ENCODE measurements around the gene DENND2D.

DENND2D gene, protein sequence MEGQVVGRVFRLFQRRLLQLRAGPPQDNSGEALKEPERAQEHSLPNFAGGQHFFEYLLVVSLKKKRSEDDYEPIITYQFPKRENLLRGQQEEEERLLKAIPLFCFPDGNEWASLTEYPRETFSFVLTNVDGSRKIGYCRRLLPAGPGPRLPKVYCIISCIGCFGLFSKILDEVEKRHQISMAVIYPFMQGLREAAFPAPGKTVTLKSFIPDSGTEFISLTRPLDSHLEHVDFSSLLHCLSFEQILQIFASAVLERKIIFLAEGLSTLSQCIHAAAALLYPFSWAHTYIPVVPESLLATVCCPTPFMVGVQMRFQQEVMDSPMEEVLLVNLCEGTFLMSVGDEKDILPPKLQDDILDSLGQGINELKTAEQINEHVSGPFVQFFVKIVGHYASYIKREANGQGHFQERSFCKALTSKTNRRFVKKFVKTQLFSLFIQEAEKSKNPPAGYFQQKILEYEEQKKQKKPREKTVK

DNA sequence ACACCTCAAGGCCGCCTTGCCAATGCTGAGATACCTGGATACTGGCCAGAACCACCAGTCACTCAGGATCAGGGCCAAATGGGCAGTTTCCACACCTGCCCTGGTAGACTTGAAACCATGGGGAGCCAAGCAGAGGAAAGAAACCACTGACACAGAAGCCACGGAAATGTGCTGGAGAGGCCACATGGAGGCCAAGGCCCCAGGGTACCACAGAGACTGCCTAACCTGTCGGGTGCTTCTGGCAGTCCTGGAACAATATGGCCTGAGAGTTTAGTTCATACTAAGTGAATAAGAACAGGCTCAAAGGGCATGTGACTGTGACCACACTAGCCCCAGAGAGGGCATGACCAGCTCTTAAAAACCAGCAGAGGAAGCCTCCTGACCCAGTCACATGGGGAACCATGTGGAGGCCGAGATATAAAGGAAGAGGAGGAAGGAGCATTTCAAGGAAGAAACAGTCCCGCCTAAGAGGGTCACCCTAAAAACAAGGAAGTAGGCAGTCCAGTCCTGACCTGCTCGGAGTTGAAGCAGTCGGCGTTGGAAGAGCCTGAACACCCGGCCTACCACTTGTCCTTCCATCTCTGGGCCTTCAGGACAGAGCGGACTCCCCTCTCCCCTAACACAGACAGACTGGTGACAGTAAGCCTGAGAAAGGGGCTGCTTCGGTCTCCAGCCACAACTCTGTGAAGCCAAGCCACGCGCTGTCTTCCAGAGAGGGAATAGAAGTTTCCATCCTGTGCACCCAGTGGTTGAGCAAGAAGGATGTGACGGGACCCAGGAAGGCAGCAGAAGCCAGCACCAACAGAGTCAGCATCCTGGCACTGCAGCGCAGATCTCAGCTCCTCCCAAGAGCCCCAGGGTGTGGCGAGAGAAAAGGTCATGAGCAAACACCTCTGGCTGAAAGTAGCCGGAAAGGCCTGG, at the start of gene DENND2D:
TSS of gene DENND2D (minus strand) at position 766 of the 921 bp plus-strand sequence. CDS start at position 579, 187 bp downstream.
- DNase-seq = peak in 1 of 4 experiments; percentile 20

DNA sequence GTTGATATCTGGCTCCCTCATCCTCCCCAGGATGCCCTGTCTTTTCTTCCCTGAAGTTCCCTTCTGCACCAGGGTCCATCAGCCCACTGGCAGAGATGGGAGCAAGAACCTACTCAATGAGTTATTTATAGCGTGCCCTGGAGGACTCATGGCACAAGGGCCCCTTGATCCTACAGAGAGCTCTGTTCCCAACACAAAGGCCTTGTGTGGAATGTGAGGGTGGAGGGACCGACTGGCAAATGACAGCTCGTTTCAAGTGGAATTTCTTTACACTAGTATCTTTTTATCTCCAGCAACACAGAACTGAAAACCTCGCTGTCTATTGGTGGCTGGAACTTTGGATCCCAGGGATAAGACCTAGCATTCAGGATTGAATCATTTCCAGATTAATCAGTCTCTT, 49.5 kb upstream of the DENND2D start:
- no peak for DNase-seq

DNA sequence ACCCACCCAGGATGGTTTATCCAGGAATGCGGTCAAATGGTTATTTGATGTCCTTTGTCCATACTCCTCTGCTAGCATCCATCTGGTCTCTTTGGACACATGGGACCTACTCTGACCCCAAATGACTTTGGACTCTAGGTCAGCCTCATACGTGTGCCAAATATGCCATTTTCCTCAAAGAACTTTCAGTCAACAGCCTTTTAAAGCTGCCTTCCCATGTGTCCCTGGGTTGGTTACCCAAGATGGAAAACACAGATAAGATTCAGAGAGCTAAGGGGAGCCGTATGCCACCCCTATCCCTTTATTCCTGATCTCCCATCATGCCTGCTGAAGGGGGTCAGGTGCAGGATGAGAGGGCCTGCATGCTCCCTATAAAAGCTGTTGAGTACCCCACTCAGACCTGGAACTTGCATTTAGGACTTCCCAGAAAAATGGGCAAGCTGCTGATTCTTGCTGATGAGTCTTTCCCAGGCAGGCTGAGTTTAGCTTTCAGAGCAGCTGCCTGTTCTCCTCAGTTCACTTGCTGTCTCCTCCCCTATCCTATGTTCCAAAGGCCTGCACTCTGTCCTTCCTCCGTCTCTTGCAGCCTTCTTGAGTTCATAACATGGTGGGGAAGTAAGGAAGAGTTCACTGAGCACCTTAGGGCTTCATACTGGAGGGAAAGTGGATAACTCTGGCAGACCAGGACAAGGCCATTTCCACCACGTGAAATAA, 46.8 kb upstream of the DENND2D start:
- no peak for DNase-seq

DNA sequence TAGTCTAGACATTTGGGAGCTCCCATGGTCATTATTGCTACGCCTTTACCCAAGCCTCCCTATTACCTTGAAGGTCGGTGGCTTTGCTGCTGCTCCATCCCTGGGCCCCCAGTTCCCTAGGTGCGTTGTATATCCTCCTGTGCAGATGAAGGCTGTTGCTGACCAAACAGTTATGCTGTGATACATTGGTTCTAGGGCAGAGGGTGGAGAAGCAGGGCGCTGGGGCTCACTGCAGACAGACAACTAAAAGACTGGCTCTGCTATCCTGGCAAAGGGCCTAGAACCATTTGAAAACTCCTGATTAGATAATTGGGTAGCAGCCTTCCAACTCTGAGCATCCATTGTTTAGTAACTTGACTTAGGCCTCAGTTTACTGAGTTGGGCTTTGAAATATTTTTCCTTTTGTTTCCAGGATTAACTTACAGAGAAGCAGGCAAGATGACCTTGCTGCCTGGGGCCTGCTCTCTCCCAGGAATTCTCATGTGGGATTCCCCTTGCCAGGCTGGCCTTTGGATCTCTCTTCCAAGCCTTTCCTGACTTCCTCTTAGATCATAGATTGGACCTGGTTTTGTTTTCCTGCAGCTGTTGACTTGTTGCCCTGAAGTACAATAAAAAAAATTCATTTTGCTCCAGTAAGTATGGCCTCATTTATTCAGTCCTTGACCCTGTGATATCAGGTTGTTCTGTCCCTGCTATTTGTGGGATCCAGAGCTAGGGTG, 42.5 kb upstream of the DENND2D start:
- DNase-seq = no peak

DNA sequence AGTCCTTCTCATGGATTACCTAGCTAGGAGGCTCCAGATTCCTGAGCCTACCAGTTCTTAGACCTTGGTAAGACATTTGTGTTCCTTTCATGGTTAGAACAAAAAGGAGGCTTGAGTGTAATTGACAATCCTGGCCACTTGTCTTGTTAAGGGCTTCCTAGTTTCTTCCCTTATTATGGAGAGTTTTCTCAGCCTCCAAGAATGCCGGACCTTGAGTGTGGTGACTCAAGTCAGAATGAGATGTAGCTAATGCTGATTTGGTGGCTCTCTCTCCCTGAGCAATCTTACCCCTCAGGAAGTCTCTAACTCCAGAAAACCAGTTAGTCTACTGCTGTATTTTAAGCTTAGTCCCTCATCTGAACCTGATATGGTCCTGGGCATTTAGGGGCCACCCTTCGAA, 41.4 kb upstream of the DENND2D start:
- DNase-seq = no peak

DNA sequence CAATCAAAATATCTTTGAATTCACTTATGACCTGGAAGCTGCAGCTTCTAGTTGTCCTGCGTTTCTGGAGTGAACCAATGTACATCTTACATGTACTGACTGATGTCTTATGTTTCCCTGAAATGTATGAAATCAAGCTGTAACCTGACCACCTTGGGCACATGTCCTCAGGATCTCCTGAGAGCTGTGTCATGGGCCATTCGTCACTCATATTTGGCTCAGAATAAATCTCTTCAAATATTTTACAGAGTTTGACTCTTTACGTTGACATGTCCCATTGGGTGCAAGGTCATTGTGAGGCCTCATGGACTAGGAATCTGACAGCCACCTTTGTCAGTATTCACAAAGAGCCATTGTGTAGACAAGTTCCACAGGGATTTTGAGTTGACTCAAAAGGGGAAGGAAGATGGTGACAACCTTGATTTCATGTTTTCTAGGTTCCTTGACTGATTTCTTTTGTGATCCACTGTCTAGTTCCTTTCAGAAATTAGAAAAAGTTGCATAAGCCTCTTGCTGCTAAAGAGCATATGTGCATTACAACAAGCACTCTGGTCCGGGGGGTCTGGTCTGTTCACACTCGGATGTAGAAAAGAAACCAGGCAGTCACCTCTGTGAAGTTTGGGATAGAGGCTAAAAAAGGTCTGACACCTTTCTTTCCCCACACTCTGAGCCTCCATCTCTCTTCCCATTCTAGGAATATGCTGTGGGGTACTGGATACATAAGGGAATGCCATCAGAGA, 37.8 kb upstream of the DENND2D start:
- DNase-seq = no peak

DNA sequence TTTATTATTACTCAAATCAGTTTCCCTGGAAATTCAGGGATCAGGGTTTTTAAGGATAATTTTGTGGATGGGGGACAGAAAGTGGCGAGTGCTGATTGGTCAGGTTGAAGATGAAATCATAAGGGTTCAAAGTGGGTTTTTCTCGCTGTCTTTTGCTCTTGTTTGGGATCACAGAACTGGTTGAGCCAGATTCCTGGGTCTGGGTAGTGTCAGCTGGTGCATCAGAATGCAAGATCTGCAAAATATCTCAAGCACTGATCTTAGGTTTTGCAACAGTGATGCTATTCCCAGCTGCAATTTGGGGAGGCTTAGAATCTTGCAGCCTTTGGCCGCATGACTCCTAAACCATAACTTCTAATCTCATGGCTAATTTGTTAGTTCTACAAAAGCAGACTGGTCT, 36.4 kb upstream of the DENND2D start:
- DNase-seq = no peak

DNA sequence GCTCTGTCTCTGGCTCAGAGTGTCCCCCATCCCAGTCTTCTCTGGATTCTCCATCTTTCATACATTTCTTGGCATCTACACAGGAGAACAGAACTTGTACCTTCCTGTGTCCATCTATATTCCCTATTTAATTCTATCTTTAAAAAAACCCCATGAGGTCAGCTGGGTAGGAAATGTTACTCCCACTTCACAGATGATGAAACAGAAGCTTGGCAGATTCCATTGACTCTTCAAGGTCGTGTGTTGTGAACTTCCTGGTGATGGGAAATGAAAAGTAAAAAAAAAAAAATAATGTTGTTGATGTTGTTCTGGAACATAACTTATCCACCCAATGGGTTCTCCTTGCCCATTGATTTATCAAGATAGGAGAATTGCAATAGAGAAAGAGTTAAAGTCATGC, 35.9 kb upstream of the DENND2D start:
- no peak for DNase-seq

DNA sequence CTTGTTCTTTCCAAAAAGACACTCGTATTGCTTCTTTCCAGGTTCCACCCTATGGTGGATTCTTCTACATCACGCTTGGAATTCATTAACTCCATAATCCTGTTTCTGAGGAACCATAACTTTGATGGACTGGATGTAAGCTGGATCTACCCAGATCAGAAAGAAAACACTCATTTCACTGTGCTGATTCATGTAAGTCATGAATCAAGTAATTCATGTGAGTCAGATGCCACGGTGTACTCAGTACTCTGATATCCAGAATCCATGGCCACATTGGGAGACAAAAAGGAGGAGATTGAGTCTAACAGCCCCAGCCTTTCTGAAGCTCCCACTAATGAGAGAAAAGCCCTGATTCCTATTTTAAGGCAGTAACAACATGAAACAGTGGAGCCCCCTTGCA, 34.4 kb upstream of the DENND2D start:
- DNase-seq = no peak

DNA sequence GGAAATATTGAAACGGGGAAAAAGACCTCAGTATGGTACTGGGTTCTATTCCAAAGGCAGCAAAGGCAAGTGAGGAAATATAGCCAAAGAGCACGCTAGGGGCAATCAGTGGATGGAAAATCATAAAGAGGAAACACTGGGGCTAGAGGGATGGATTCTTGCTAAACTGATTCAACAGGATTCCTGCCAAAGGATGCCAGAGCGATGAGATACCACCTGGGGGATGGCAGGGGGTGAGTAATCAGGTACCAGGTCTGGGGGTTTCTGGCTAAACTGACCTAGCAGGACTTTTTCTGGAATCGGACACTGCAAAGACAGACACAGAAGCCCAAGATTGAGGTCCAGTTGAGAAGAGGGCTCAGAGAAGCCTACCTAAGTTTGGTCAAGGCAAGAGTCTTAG, 33.8 kb upstream of the DENND2D start:
- no peak for DNase-seq

DNA sequence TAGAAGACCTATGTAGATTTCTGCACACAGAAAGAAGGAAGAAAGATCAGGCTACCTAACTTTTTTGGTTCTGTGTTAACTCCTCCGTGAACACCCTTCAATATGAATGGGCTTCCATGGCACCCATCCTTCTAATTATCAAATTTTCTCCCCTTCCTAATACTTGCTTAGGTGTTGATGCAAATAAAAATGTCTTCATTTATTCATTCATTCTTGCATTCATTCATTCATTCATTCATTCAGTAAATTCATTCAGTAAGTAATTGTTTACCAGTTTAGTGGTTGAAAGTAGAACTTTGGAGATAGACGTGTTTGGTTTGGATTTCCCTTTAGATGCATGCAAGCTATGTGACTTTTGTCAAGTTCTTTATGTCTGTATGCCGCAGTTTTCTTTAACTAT, 31.7 kb upstream of the DENND2D start:
- DNase-seq = no peak

DNA sequence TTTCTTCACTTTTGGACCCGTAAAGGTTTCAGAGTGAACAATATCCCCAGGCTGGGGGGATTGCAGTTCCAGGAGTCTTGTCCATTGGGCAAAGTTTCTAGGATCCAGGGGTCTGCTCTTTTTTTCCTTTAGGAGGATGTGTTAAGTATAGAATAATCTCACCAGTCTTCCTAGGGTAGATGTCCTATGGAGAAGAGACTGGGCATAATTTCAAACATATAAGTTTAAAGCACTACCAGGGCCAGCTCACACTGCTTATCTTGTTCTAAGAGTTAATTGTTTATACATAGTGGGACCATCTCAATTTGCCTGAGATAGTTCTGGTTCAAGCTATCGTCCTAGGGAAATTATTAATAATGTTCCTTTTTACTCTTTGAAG, 28.3 kb upstream of the DENND2D start:
- no peak for DNase-seq

DNA sequence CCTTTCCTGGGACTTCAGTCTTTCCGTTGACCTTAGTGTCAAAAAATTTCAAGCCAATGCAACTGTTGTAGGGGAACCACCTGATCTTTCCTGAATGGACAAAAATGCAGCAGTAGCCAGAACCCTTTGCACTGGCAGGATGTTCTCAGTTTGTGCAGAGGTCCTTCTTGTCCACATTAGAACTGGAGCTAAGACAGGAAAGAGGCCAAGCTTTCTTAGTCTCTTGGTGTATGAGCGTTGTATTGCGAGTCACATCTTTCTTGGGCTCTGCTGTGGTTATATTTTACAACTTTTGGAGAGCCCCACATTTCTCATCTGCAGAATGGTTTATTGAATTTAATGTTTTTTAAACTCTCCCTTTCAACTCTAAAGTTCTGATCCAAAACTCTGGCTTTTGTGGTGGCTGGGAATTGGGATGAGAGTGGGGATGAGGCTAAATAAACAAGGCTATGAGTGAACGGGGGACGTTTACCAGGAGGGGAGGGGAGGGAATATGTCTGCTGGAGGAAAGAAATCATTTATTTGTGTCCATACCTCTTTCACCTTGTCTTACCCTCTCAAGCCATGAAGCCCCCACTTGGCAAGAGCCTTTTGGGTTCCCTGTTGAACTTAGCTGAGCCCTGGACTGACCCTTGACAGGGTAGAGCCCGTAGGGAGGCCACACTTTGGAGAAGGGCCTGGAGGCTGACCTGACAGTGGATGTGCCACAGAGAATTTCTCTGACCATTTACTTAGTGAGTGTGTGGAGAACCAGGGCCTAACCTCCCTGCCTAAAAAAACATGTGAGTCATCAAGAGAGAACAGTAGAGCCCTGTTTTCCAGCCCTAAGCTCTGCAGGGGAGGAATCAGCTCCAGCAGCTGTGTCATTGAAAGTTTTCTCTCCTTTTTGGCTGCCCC, 27.7 kb upstream of the DENND2D start:
- no peak for DNase-seq

DNA sequence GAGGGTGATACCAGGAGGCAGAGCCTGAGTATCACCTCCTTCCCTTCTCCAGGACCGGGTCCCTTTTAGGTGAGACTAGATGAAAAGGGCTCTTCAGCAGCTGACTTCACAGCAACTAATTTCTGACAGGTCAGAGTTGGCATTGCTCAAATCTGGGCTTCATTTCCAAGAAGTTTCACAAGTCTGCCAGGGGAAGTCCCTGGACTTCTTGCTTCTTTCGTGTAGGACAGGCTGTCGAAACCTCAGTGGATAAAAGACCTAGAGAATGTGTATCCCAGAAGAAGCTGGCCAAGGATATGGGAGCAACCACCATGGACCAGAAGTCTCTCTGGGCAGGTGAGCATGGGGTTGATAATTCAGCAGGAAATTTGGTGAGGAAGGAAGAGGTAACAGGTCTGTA, 27.0 kb upstream of the DENND2D start, which contains the start of gene CHI3L2:
TSS of gene CHI3L2 (plus strand) at position 280 of the 400 bp plus-strand sequence. CDS start at position 297, 17 bp downstream.
- DNase-seq = no peak

DNA sequence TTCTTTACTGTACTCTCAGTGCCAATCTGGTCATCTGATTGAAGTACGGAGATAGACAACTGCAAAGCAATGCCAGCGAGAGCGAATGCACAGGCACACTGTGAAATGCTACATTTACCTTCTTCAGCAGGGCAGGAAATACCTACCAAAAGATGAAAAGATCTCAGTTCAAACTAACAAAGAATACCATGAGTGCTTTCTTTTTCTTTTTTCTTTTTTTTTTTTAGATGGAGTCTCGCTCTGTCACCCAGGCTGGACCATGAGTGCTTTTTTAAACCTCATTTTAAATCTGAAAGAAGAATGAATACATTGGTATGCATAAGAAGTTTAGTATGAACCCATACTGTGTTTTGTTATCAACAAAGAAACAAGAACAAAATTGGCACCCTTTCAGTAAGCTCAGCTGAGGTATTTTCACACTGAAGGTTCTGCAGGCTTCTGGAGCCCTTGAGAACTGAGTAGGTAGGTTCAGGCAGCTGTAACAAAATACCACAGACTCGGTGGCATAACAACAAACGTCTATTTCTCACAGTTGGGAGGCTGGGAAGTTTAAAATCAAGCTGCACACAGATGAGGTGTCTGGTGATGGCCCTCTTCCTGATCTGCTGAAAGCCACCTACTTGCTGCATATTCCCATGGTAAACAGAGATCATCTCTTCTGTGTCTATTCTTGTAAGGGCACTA, 25.4 kb upstream of the DENND2D start:
- no peak for DNase-seq

DNA sequence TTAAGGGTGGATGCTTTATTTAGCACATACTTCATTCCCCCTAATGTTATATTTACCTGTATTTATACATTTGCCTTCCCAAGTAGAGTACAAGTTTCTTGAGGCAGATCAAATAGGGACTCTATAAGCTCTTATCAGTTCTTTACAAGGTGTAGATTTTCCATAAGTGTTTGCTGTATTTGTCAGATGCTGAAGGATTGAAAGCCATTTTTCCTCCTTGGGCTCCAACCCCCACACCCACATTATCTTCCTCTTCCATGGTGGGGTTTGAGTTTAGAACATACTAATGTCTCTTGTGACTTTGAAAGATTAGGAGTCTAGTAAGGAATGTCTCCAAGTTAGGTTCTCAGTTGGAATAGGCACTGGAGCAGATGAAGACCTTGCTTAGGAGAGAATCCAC, 24.6 kb upstream of the DENND2D start:
- no peak for DNase-seq

DNA sequence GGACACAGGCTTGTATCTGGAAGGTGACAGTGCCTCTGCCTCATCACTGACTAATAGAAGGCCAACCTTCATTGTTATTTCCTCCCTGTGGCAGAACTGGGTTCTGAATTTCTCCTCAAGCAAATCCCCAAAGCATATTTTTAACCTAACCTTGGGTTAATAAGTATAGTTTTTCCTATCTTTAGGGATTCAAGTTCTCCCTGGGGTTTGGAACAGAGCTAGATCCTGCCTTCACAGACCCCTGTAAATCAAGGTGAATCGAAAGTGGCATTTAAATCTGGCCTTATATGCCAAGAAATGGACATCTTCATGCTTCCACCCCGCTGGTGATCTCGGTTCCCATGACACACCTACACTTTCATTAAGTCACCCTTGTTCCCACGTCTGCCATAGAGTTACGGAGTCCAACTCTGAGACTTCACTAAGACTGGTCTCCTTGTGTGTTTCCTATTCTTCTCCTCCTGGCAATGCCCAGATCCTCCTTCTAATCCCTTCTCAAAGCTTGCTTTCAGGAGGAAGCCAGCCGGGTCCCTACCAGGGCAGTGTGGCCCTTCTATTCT, 22.8 kb upstream of the DENND2D start:
- no peak for DNase-seq

DNA sequence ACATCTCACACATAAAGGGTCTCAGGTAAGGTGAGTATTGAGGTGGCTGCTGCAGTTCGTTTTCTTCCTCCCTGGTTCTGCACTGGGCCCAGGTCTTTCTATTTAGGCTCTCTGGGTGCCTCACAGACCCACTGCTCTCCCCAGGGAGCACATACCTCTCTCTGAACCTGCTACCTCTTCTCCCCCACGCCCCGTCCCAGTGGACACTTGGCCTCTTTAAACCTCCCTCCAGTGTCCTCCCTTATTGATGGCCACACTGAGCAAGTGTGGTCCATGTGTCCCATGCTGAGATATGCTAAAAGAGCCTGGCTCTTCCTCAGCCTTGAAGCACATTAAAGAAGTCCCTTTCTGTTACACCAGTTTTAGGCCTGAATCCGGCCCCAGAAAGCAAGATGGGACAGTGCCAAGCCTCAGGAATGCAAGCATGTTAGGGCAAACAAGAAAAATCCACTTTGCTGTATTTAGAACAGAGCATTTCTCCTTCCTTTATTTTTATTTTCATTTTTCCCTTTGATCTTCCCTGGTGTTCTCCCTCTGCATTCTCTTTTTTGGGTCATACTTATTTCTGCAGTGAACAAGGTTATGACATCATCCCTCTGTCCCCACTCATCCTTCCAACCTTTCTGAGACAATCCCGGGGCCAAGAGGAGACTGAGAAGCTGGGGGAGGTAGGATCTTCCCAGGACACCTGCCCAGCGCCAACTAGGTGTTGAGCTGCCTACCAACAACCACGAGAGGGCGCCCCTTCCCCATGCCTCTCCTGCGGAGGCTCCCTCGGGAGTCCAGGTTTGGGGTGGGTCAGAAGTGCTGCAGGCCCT, 22.1 kb upstream of the DENND2D start:
- peak; percentile 44 to 67 (median 50) for DNase-seq
